Activated CD4-positive, alpha-beta T cell treated with anti-CD3 and anti-CD28 coated beads for 1 hour (primary cell): Measurements from ENCODE around the gene CEACAM7.
A peak's percentile ranks its signal among the peaks of the same experiment; 100 is the strongest.
"Not testable (repeated sequence)": the region's sequence is repeated elsewhere in the genome, so short reads cannot be mapped to it uniquely, and the experiment has no call there.

Source experiments
- DNase-seq: peaks from one replicate; pipeline ENCODE4 v3.0.0-alpha.2; 2020

Gene CEACAM7

GRCh38 chr19:41688098-41688497, at the start of gene CEACAM7:
Gene CEACAM7 (minus strand): TSS chr19:41688270. CDS start chr19:41688165, 105 bp downstream.
- no peak for DNase-seq

DNA sequence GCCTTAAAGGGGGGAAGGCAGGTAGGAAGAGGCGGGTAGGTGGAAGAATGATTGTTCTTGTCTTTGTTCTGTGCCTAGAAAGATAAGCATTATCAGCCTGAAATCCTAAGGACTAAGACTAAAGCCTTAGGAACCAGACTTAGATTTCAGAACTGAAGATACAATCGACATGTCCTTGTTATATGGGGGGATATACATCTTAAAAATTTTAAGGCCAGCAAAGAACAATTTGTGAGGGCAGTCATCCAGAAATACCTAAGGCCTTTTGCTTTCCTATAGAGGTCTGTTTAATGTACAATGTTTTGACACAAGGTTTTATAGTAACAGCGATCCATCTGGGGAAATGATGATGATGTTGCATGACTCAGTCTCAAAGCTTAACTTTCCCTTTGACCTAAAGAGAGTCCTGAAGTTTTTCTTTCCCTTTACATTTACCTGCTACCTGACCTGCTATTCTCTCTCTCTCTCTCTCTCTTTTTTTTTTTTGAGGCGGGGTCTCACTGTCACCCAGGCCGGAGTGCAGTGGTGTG, 47.1 kb upstream of the CEACAM7 start:
- DNase-seq: no peak

DNA sequence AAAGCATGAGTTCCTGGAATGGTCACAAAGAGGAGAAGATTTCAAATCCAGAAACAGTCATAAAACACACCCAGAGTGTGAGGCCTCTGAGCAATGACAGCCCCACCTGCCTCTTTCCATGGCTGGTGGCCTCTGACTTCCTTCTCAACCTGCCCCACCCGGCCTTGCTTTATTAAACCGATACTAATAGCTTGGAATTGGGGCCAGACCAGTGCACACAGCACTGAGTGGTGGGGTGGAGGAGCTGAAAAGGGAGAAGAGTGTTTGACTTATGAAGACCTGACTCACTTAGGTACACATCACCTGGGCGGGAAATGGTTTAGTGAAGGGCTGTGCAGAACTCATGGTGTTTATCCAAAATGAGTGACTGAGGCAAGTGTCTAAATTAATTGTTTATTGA, 46.5 kb upstream of the CEACAM7 start:
- DNase-seq: no peak

GRCh38 chr19:41734156-41734555, 46.1 kb upstream of the CEACAM7 start:
- no peak for DNase-seq

- no peak for DNase-seq
Observed at GRCh38 chr19:41726493-41726892, 38.4 kb upstream of the CEACAM7 start.

DNA sequence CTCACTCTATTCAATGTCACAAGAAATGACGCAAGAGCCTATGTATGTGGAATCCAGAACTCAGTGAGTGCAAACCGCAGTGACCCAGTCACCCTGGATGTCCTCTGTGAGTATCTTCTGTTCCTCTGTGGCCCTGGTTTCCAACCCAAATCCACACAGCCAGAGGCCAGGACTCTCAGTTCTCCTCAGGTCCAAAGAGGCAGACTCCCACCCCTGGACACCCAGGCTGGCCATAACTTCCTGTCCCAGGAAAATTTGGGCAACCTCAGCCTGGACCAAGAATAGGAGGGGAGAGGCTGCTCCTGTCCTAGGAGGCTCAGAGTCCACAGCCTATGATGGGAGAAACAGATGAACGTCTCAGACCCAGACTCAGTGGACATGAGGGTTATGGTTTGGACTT, 32.0 kb upstream of the CEACAM7 start:
- DNase-seq: no peak

- no peak for DNase-seq
Observed at GRCh38 chr19:41718761-41719160, 30.7 kb upstream of the CEACAM7 start.

- DNase-seq: no peak
Observed at GRCh38 chr19:41714598-41714997, 26.5 kb upstream of the CEACAM7 start.

DNA sequence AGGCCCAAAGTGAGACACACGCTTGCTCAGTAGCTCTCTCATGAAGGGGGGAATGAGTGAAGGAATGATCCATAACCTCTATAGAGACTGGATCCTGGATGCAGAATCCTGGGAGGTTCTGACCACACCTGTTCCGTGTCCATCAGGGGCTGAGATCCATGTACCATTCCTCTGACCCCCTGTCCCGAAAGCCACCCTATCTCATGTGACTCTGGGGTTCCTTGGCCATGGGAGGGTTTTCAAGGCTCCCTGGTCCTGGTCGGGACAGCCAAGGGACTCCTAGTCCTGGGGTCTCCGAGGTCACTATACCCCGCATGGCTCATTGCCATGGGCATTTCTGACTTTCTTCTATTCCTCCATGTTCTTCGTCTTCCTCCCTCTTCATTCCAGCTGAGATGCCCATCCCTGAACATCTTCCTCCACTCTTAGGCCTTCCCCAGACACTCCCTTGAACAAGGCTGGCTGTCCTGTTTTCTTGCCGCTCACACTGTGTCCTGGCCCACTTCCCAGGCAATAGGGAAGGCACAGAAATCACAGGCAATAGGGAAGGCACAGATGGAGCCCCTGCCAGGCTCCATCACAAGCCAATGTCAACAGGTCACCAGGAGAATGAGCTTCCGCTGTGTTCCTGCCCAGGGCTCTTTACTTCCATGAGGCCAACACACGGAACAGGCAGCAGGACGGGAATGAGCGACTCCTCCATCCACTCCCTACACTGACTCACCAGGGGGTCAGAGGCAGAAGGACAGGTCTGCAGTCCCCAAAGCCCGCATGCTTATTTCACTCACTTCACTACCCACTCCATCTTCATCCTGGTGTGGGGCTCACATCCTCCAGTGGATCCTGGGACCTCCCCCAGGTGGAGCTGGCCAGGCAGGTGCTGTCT, 23.5 kb upstream of the CEACAM7 start:
- no peak for DNase-seq

- DNase-seq: no peak
Observed at GRCh38 chr19:41709951-41710645, 22.0 kb upstream of the CEACAM7 start.

DNA sequence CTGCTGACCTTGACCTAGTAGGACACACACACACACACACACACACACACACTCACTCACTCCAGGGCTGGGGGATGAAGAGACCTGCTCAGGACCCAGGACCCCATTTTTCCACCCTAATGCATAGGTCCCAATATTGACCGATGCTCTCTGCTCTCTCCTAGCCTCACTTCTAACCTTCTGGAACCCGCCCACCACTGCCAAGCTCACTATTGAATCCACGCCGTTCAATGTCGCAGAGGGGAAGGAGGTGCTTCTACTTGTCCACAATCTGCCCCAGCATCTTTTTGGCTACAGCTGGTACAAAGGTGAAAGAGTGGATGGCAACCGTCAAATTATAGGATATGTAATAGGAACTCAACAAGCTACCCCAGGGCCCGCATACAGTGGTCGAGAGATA, 21.4 kb upstream of the CEACAM7 start:
- not testable (repeated sequence) for DNase-seq

DNA sequence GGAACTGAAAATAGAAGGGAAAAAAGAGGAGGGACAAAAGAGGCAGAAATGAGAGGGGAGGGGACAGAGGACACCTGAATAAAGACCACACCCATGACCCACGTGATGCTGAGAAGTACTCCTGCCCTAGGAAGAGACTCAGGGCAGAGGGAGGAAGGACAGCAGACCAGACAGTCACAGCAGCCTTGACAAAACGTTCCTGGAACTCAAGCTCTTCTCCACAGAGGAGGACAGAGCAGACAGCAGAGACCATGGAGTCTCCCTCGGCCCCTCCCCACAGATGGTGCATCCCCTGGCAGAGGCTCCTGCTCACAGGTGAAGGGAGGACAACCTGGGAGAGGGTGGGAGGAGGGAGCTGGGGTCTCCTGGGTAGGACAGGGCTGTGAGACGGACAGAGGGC, 20.4 kb upstream of the CEACAM7 start, which contains the start of gene CEACAM5:
CEACAM5 (plus strand) TSS at position 146 of the 400 bp plus-strand sequence; CDS start at position 252, 106 bp downstream.
- DNase-seq: no peak

DNA sequence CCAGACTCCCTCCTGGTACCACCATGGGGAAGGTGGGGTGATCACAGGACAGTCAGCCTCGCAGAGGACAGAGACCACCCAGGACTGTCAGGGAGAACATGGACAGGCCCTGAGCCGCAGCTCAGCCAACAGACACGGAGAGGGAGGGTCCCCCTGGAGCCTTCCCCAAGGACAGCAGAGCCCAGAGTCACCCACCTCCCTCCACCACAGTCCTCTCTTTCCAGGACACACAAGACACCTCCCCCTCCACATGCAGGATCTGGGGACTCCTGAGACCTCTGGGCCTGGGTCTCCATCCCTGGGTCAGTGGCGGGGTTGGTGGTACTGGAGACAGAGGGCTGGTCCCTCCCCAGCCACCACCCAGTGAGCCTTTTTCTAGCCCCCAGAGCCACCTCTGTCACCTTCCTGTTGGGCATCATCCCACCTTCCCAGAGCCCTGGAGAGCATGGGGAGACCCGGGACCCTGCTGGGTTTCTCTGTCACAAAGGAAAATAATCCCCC, 19.9 kb upstream of the CEACAM7 start:
- DNase-seq: no peak

DNA sequence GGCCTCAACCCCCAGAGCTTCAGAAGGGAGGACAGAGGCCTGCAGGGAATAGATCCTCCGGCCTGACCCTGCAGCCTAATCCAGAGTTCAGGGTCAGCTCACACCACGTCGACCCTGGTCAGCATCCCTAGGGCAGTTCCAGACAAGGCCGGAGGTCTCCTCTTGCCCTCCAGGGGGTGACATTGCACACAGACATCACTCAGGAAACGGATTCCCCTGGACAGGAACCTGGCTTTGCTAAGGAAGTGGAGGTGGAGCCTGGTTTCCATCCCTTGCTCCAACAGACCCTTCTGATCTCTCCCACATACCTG, 19.4 kb upstream of the CEACAM7 start:
- no peak for DNase-seq

DNA sequence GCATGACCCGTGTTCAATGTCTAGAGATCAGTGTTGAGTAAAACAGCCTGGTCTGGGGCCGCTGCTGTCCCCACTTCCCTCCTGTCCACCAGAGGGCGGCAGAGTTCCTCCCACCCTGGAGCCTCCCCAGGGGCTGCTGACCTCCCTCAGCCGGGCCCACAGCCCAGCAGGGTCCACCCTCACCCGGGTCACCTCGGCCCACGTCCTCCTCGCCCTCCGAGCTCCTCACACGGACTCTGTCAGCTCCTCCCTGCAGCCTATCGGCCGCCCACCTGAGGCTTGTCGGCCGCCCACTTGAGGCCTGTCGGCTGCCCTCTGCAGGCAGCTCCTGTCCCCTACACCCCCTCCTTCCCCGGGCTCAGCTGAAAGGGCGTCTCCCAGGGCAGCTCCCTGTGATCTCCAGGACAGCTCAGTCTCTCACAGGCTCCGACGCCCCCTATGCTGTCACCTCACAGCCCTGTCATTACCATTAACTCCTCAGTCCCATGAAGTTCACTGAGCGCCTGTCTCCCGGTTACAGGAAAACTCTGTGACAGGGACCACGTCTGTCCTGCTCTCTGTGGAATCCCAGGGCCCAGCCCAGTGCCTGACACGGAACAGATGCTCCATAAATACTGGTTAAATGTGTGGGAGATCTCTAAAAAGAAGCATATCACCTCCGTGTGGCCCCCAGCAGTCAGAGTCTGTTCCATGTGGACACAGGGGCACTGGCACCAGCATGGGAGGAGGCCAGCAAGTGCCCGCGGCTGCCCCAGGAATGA, 18.9 kb upstream of the CEACAM7 start:
- DNase-seq: peak; percentile 54

GRCh38 chr19:41705393-41706174, 17.5 kb upstream of the CEACAM7 start:
- no peak for DNase-seq

GRCh38 chr19:41703602-41704293, 15.7 kb upstream of the CEACAM7 start:
- DNase-seq: no peak

- DNase-seq: no peak
Observed at GRCh38 chr19:41702171-41702651, 14.1 kb upstream of the CEACAM7 start.

DNA sequence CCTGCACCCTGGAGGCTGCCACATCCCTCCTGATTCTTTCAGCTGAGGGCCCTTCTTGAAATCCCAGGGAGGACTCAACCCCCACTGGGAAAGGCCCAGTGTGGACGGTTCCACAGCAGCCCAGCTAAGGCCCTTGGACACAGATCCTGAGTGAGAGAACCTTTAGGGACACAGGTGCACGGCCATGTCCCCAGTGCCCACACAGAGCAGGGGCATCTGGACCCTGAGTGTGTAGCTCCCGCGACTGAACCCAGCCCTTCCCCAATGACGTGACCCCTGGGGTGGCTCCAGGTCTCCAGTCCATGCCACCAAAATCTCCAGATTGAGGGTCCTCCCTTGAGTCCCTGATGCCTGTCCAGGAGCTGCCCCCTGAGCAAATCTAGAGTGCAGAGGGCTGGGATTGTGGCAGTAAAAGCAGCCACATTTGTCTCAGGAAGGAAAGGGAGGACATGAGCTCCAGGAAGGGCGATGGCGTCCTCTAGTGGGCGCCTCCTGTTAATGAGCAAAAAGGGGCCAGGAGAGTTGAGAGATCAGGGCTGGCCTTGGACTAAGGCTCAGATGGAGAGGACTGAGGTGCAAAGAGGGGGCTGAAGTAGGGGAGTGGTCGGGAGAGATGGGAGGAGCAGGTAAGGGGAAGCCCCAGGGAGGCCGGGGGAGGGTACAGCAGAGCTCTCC, 13.5 kb upstream of the CEACAM7 start:
- DNase-seq: no peak

- DNase-seq: no peak
Observed at GRCh38 chr19:41700381-41701195, 12.5 kb upstream of the CEACAM7 start.
